ENCODE data around the gene SERAC1. TPM values are rescaled to one million over a fixed set of nuclear protein-coding genes. Genes with fewer than 3 reads are reported as not detected.
A peak's percentile ranks its signal among the peaks of the same experiment; 100 is the strongest.

Gene SERAC1
- total and polyA plus RNA-seq, 7 experiments from 2014 or later: 2.4 to 5.4 (median 2.6) TPM

GRCh38 chr6:158164579-158165170, 3.4 kb downstream of the SERAC1 start:
- POLR2A ChIA-PET: no interaction called here
- ATAC-seq: no peak
- peaks cover 0 to 5% of the 10 kb centered on the region in 2 donors for H3K4me1 ChIP-seq (ENCODE audit: control insufficient read depth in 2 of 2, insufficient read depth in 2 of 2, low read length in 2 of 2)
- CTCF ChIA-PET: no interaction called here
- no peaks in the 10 kb centered on the region for H3K27me3 Mint-ChIP-seq
- H3K4me1 Mint-ChIP-seq: peaks cover 6 to 31% (median 13%) of the 10 kb centered on the region in 7 donors
- H3K27me3 ChIP-seq (ENCODE audit: control insufficient read depth in 2 of 2, insufficient read depth in 2 of 2, low read length in 2 of 2): no peaks in the 10 kb centered on the region
- peaks cover 0 to 9% (median 0%) of the 10 kb centered on the region in 3 experiments for H3K36me3 ChIP-seq (ENCODE audit: control insufficient read depth in 2 of 3, insufficient read depth in 3 of 3, low read length in 3 of 3)
- no peak overlapping the region for H3K4me3 ChIP-seq (ENCODE audit: low read length)
- no peak overlapping the region for H3K27ac Mint-ChIP-seq
- no peak overlapping the region for H3K4me3 Mint-ChIP-seq
- no peak for DNase-seq
- H3K9me3 ChIP-seq (ENCODE audit: control insufficient read depth in 2 of 3, low read length in 3 of 3): no peaks in the 10 kb centered on the region
- peaks cover 0 to 6% (median 0%) of the 10 kb centered on the region in 5 donors for H3K36me3 Mint-ChIP-seq
- intact Hi-C loops (cut with micrococcal nuclease): loop anchor here (5.0 to 10.0 kb wide), 6 partner anchors 340 to 1598 kb away; partner anchors contain the start of genes SNX9 (in 2 of the 2), ACAT2 (in 1 of the 2), SYTL3 (in 1 of the 2) and TMEM181 (in 1 of the 2)
- no peak overlapping the region for H3K27ac ChIP-seq (ENCODE audit: low read depth, low read length)
- no peaks in the 10 kb centered on the region for H3K9me3 Mint-ChIP-seq

- Histone ChIP-seq H3K27me3 (ENCODE audit: control insufficient read depth in 2 of 2, insufficient read depth in 2 of 2, low read length in 2 of 2) (no peaks in the 10 kb centered on the region), H3K9me3 (ENCODE audit: control insufficient read depth in 2 of 3, low read length in 3 of 3) (no peaks in the 10 kb centered on the region), H3K4me1 (ENCODE audit: control insufficient read depth in 2 of 2, insufficient read depth in 2 of 2, low read length in 2 of 2) (no peaks in the 10 kb centered on the region), H3K27ac (ENCODE audit: low read depth, low read length) (no peak overlapping the region), H3K4me3 (ENCODE audit: low read length) (no peak overlapping the region), H3K36me3 (ENCODE audit: control insufficient read depth in 2 of 3, insufficient read depth in 3 of 3, low read length in 3 of 3) (no peaks in the 10 kb centered on the region)
- H3K27me3 Mint-ChIP-seq: no peaks in the 10 kb centered on the region
- no peaks in the 10 kb centered on the region for H3K9me3 Mint-ChIP-seq
- H3K4me1 Mint-ChIP-seq: peaks cover 2 to 23% (median 2%) of the 10 kb centered on the region in 7 donors
- peaks cover 0 to 11% (median 0%) of the 10 kb centered on the region in 5 donors for H3K36me3 Mint-ChIP-seq
- POLR2A ChIA-PET: interaction anchor here (0.9 kb wide), 1 partner anchor 23 kb away, joined by 3 read pairs; no protein-coding TSS in a partner anchor
- DNase-seq: no peak
- intact Hi-C loops (cut with micrococcal nuclease): loop anchor here in 1 of 2 donors (10.0 kb wide), 1 partner anchor 337 kb away; the partner anchor contains the start of gene SNX9
- ATAC-seq: no peak
- CTCF ChIA-PET: no interaction called here
- H3K27ac Mint-ChIP-seq: no peak overlapping the region
- H3K4me3 Mint-ChIP-seq: no peak overlapping the region
Observed at GRCh38 chr6:158161566-158162254, 6.4 kb downstream of the SERAC1 start.

GRCh38 chr6:158160932-158161539, 7.0 kb downstream of the SERAC1 start:
- H3K27me3 ChIP-seq (ENCODE audit: control insufficient read depth in 2 of 2, insufficient read depth in 2 of 2, low read length in 2 of 2): no peaks in the 10 kb centered on the region
- H3K4me1 ChIP-seq (ENCODE audit: control insufficient read depth in 2 of 2, insufficient read depth in 2 of 2, low read length in 2 of 2): no peaks in the 10 kb centered on the region
- intact Hi-C loops (cut with micrococcal nuclease): loop anchor here in 1 of 2 donors (10.0 kb wide), 1 partner anchor 336 kb away; the partner anchor contains the start of gene SNX9
- H3K4me3 ChIP-seq (ENCODE audit: low read length): no peak overlapping the region
- no peak for ATAC-seq
- no peak overlapping the region for H3K27ac ChIP-seq (ENCODE audit: low read depth, low read length)
- POLR2A ChIA-PET: interaction anchor here (0.9 kb wide), 1 partner anchor 24 kb away, joined by 3 read pairs; no protein-coding TSS in a partner anchor
- no peaks in the 10 kb centered on the region for H3K9me3 ChIP-seq (ENCODE audit: control insufficient read depth in 2 of 3, low read length in 3 of 3)
- H3K27ac Mint-ChIP-seq: peak overlapping the region in 1 of 9 donors; percentile 33
- no peak for DNase-seq
- no peak overlapping the region for H3K4me3 Mint-ChIP-seq
- CTCF ChIA-PET: no interaction called here
- no peaks in the 10 kb centered on the region for H3K27me3 Mint-ChIP-seq
- no peaks in the 10 kb centered on the region for H3K9me3 Mint-ChIP-seq
- H3K36me3 ChIP-seq (ENCODE audit: control insufficient read depth in 2 of 3, insufficient read depth in 3 of 3, low read length in 3 of 3): no peaks in the 10 kb centered on the region
- peaks cover 0 to 20% (median 0%) of the 10 kb centered on the region in 7 donors for H3K4me1 Mint-ChIP-seq
- peaks cover 0 to 14% (median 0%) of the 10 kb centered on the region in 5 donors for H3K36me3 Mint-ChIP-seq

- Mint-ChIP-seq H3K9me3 (no peaks in the 10 kb centered on the region), H3K4me1 (peaks cover 0 to 9% (median 0%) of the 10 kb centered on the region in 7 donors), H3K4me3 (no peak overlapping the region), H3K27me3 (no peaks in the 10 kb centered on the region), H3K27ac (peak overlapping the region in 1 of 9 donors; percentile 23), H3K36me3 (peaks cover 0 to 20% (median 4%) of the 10 kb centered on the region in 5 donors)
- no peaks in the 10 kb centered on the region for H3K36me3 ChIP-seq (ENCODE audit: control insufficient read depth in 2 of 3, insufficient read depth in 3 of 3, low read length in 3 of 3)
- intact Hi-C loops (cut with micrococcal nuclease): no loop called here
- H3K4me1 ChIP-seq (ENCODE audit: control insufficient read depth in 2 of 2, insufficient read depth in 2 of 2, low read length in 2 of 2): no peaks in the 10 kb centered on the region
- no peak for DNase-seq
- no peak overlapping the region for H3K27ac ChIP-seq (ENCODE audit: low read depth, low read length)
- no peaks in the 10 kb centered on the region for H3K9me3 ChIP-seq (ENCODE audit: control insufficient read depth in 2 of 3, low read length in 3 of 3)
- no peak for ATAC-seq
- POLR2A ChIA-PET: interaction anchor here (0.7 to 1.0 kb wide), 2 partner anchors 8 to 581 kb away, joined by 3 to 4 read pairs; no protein-coding TSS in a partner anchor
- no peaks in the 10 kb centered on the region for H3K27me3 ChIP-seq (ENCODE audit: control insufficient read depth in 2 of 2, insufficient read depth in 2 of 2, low read length in 2 of 2)
- CTCF ChIA-PET: interaction anchor here (0.6 kb wide), 1 partner anchor 85 kb away, joined by 3 read pairs; no protein-coding TSS in a partner anchor
- H3K4me3 ChIP-seq (ENCODE audit: low read length): no peak overlapping the region
Observed at GRCh38 chr6:158158748-158159147, 9.3 kb downstream of the SERAC1 start.

GRCh38 chr6:158158123-158158522, 9.9 kb downstream of the SERAC1 start:
- H3K4me3 Mint-ChIP-seq: no peak overlapping the region

GRCh38 chr6:158157064-158157764, 10.8 kb downstream of the SERAC1 start:
- CTCF ChIA-PET: interaction anchor here (0.6 kb wide), 1 partner anchor 9 kb away, joined by 3 read pairs; no protein-coding TSS in a partner anchor
- POLR2A ChIA-PET: no interaction called here

More at GRCh38 chr6:158158123-158158522, 9.9 kb downstream of the SERAC1 start:
- ChIA-PET CTCF (no interaction called here), POLR2A (interaction anchor here (1.0 kb wide), 1 partner anchor 9 kb away, joined by 3 read pairs; no protein-coding TSS in a partner anchor)
- Histone ChIP-seq H3K4me3 (ENCODE audit: low read length) (no peak overlapping the region), H3K27me3 (ENCODE audit: control insufficient read depth in 2 of 2, insufficient read depth in 2 of 2, low read length in 2 of 2) (no peaks in the 10 kb centered on the region), H3K36me3 (ENCODE audit: control insufficient read depth in 2 of 3, insufficient read depth in 3 of 3, low read length in 3 of 3) (no peaks in the 10 kb centered on the region), H3K4me1 (ENCODE audit: control insufficient read depth in 2 of 2, insufficient read depth in 2 of 2, low read length in 2 of 2) (no peaks in the 10 kb centered on the region), H3K27ac (ENCODE audit: low read depth, low read length) (no peak overlapping the region), H3K9me3 (ENCODE audit: control insufficient read depth in 2 of 3, low read length in 3 of 3) (no peaks in the 10 kb centered on the region)
- Mint-ChIP-seq H3K36me3 (peaks cover 0 to 20% (median 4%) of the 10 kb centered on the region in 5 donors), H3K27ac (no peak overlapping the region), H3K27me3 (no peaks in the 10 kb centered on the region), H3K4me1 (peaks cover 0 to 9% (median 0%) of the 10 kb centered on the region in 7 donors), H3K9me3 (no peaks in the 10 kb centered on the region)
- intact Hi-C loops (cut with micrococcal nuclease): no loop called here
- ATAC-seq (no peak), DNase-seq (no peak)

More at GRCh38 chr6:158157064-158157764, 10.8 kb downstream of the SERAC1 start:
- H3K36me3 ChIP-seq (ENCODE audit: control insufficient read depth in 2 of 3, insufficient read depth in 3 of 3, low read length in 3 of 3): no peaks in the 10 kb centered on the region
- no peaks in the 10 kb centered on the region for H3K27me3 ChIP-seq (ENCODE audit: control insufficient read depth in 2 of 2, insufficient read depth in 2 of 2, low read length in 2 of 2)
- no peak for DNase-seq
- H3K36me3 Mint-ChIP-seq: peaks cover 0 to 20% (median 4%) of the 10 kb centered on the region in 5 donors
- H3K4me1 ChIP-seq (ENCODE audit: control insufficient read depth in 2 of 2, insufficient read depth in 2 of 2, low read length in 2 of 2): no peaks in the 10 kb centered on the region
- intact Hi-C loops (cut with micrococcal nuclease): no loop called here
- no peaks in the 10 kb centered on the region for H3K27me3 Mint-ChIP-seq
- no peak overlapping the region for H3K27ac Mint-ChIP-seq
- peaks cover 0 to 5% (median 0%) of the 10 kb centered on the region in 7 donors for H3K4me1 Mint-ChIP-seq
- no peak overlapping the region for H3K4me3 ChIP-seq (ENCODE audit: low read length)
- ATAC-seq: no peak
- no peaks in the 10 kb centered on the region for H3K9me3 Mint-ChIP-seq
- H3K27ac ChIP-seq (ENCODE audit: low read depth, low read length): no peak overlapping the region
- H3K9me3 ChIP-seq (ENCODE audit: control insufficient read depth in 2 of 3, low read length in 3 of 3): no peaks in the 10 kb centered on the region
- no peak overlapping the region for H3K4me3 Mint-ChIP-seq

All from naive thymus-derived CD4-positive, alpha-beta T cell (primary cell).